SU-DHL-6 (cell line): ENCODE measurements around the gene PLPP1.

Source experiments
- CTCF ChIP-seq: fragments of 200-600 bp; sonication (generic); IDR thresholded peaks from one replicate; pipeline ENCODE4 v1.5.1; 2017; ENCODE audit warnings: antibody characterized with exemption, mild to moderate bottlenecking, low read length, moderate library complexity; ENCODE audit not compliant: insufficient read depth, poor library complexity, severe bottlenecking
- EZH2phosphoT487 ChIP-seq: fragments of 200-600 bp; sonication (generic), shearing (Covaris generic); conservative IDR thresholded peaks from 2 replicates; pipeline ENCODE4 v1.6.1; 2018; ENCODE audit warnings: mild to moderate bottlenecking, antibody characterized with exemption, low read length, moderate library complexity, mixed read lengths

DNA sequence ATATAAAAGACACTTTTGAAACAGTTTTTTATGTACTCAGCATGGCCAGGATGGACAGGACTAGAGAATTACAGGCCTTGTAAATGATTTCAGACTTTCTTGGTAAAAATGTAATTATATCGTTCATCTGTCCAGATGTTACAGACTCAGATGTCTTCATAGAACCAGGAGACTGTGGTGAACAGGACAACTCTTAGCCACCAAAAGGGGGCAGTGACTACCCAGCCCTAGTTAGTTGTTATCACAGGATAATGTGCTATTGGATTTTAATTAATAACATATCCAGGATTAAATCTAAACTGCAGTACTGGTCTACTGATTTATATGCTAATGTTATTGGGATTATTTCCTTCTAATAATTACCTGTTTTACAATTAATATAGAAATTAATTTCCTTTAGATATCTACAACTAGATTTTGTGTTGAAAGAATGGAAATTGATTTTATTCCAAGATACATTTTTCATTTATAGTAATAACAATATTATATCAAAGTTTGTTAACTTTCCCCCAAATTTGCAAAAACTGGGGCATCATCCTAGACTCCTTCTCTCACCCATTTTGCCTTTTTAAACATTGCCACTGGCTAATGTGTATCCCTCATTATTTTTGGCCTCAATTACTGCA, 127.6 kb downstream of the PLPP1 start:
- TF ChIP-seq CTCF (peak; percentile 40), EZH2phosphoT487 (no peak)
